Natural killer cell (primary cell): ENCODE data around the gene CPSF3. TPM values are rescaled to one million over a fixed set of nuclear protein-coding genes. Genes with fewer than 3 reads are reported as not detected.

Source experiments
- ATAC-seq, 3 donors: fragments of 150-1000 bp in 2 of 3; fragments of 200-7000 bp in 1 of 3; cut with Tn5 transposase; 1 replicate in 1 of 3; 2 replicates in 2 of 3; pipeline ENCODE4 v1.10.0; 2021; ENCODE audit warnings: mild to moderate bottlenecking in 2 of 3, moderate library complexity in 2 of 3
- DNase-seq, 2 donors: peaks; one replicate each; pipeline versions ENCODE4 v3.0.0 to v3.0.0-alpha.2; 2013 to 2021; ENCODE audit warnings: mixed read lengths in 1 of 2
- H3K27ac ChIP-seq: one replicate; pipeline ENCODE4 v1.5.1; 2013; ENCODE audit warnings: mild to moderate bottlenecking, low read length
- H3K27me3 ChIP-seq: one replicate; pipeline ENCODE4 v1.6.1; 2013; ENCODE audit warnings: low read length; ENCODE audit not compliant: control insufficient read depth, insufficient read depth
- H3K36me3 ChIP-seq: one replicate; pipeline ENCODE4 v1.6.1; 2013; ENCODE audit warnings: low read length; ENCODE audit not compliant: control insufficient read depth, insufficient read depth
- H3K4me1 ChIP-seq: one replicate; pipeline ENCODE4 v1.6.1; 2013; ENCODE audit warnings: low read length; ENCODE audit not compliant: control insufficient read depth, insufficient read depth
- H3K4me3 ChIP-seq: one replicate; pipeline ENCODE4 v1.5.1; 2013; ENCODE audit warnings: low read length
- H3K9me3 ChIP-seq: one replicate; pipeline ENCODE4 v1.6.1; 2013; ENCODE audit warnings: low read length; ENCODE audit not compliant: control insufficient read depth, insufficient read depth
- H3K27ac Mint-ChIP-seq, 2 donors: one replicate each; pipeline ENCODE4 v1.8.0; 2022; ENCODE audit warnings: mild to moderate bottlenecking in 2 of 2, mixed read lengths in 2 of 2, moderate library complexity in 1 of 2
- H3K27me3 Mint-ChIP-seq, 2 donors: one replicate each; pipeline ENCODE4 v1.8.0; 2022; ENCODE audit warnings: low read depth in 2 of 2, mixed read lengths in 2 of 2
- H3K36me3 Mint-ChIP-seq: one replicate; pipeline ENCODE4 v1.8.0; 2022; ENCODE audit warnings: mixed read lengths
- H3K4me1 Mint-ChIP-seq, 2 donors: one replicate each; pipeline ENCODE4 v1.8.0; 2022; ENCODE audit warnings: mixed read lengths in 2 of 2
- H3K4me3 Mint-ChIP-seq: one replicate; pipeline ENCODE4 v1.8.0; 2022; ENCODE audit warnings: mild to moderate bottlenecking, moderate library complexity, mixed read lengths
- H3K9me3 Mint-ChIP-seq, 2 donors: one replicate each; pipeline ENCODE4 v1.8.0; 2022; ENCODE audit warnings: mixed read lengths in 2 of 2
- WGBS: methylation state at CpG from one replicate; pipeline ENCODE4 v1.1.7; 2013; ENCODE audit warnings: missing lambda C conversion rate; ENCODE audit not compliant: insufficient coverage; 5-methylcytosine and 5-hydroxymethylcytosine counted together
- intact Hi-C: fragments of 100-400 bp; cut with micrococcal nuclease; formaldehyde crosslinking; loops from one replicate; pipeline ENCODE4 v1.14.2; 2022
- total RNA-seq, 4 donors: library from RNA; stranded (reverse); fragments of 120-200 nt in 1 of 4; gene quantifications; one replicate each; pipeline versions ENCODE4 v1.2.3 to v1.2.4, GENCODE V29; 2013 to 2022
- TF ChIP-seq, protein P1 (sequence below): fragments of 200-600 bp; IDR thresholded peaks from one replicate; pipeline ENCODE4 v1.8.0; 2022; ENCODE audit warnings: antibody characterized with exemption

Gene CPSF3
- total RNA-seq, 3 donors from 2014 or later (not counting 1 experiment from before 2014, with no cell fraction given), result 28.4 to 30.7 (median 28.7) TPM

GRCh38 chr2:9418746-9419145 is 4.7 kb upstream of the CPSF3 start:
- Histone ChIP-seq H3K4me3 (no peak overlapping the region), H3K4me1 (peaks cover 32% of the 10 kb centered on the region), H3K27ac (no peak overlapping the region), H3K9me3 (no peaks in the 10 kb centered on the region), H3K36me3 (peaks cover 6% of the 10 kb centered on the region), H3K27me3 (no peaks in the 10 kb centered on the region)
- H3K4me1 Mint-ChIP-seq, result peaks cover 65 to 67% of the 10 kb centered on the region in 2 donors
- DNase-seq, result no peak
- no peak overlapping the region for H3K27ac Mint-ChIP-seq
- TF ChIP-seq, protein P1, sequence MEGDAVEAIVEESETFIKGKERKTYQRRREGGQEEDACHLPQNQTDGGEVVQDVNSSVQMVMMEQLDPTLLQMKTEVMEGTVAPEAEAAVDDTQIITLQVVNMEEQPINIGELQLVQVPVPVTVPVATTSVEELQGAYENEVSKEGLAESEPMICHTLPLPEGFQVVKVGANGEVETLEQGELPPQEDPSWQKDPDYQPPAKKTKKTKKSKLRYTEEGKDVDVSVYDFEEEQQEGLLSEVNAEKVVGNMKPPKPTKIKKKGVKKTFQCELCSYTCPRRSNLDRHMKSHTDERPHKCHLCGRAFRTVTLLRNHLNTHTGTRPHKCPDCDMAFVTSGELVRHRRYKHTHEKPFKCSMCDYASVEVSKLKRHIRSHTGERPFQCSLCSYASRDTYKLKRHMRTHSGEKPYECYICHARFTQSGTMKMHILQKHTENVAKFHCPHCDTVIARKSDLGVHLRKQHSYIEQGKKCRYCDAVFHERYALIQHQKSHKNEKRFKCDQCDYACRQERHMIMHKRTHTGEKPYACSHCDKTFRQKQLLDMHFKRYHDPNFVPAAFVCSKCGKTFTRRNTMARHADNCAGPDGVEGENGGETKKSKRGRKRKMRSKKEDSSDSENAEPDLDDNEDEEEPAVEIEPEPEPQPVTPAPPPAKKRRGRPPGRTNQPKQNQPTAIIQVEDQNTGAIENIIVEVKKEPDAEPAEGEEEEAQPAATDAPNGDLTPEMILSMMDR, result no peak
- H3K9me3 Mint-ChIP-seq, result no peaks in the 10 kb centered on the region
- 94% methylated on average over 4 of the region's 4 CpGs for WGBS
- ATAC-seq, result no peak
- no peak overlapping the region for H3K4me3 Mint-ChIP-seq
- no peaks in the 10 kb centered on the region for H3K27me3 Mint-ChIP-seq
- intact Hi-C loops, result no loop called here
- H3K36me3 Mint-ChIP-seq, result no peaks in the 10 kb centered on the region

GRCh38 chr2:9419541-9419940 is 3.9 kb upstream of the CPSF3 start:
- peaks cover 6% of the 10 kb centered on the region for H3K36me3 ChIP-seq
- H3K9me3 ChIP-seq, result no peaks in the 10 kb centered on the region
- peaks cover 36% of the 10 kb centered on the region for H3K4me1 ChIP-seq
- ATAC-seq (no peak), DNase-seq (no peak)
- intact Hi-C loops, result no loop called here
- no peaks in the 10 kb centered on the region for H3K9me3 Mint-ChIP-seq
- H3K27me3 ChIP-seq, result no peaks in the 10 kb centered on the region
- no peak overlapping the region for H3K27ac Mint-ChIP-seq
- H3K4me3 Mint-ChIP-seq, result no peak overlapping the region
- WGBS, result 93% methylated on average over 2 of the region's 3 CpGs
- TF ChIP-seq, protein P1, result no peak
- H3K36me3 Mint-ChIP-seq, result no peaks in the 10 kb centered on the region
- no peaks in the 10 kb centered on the region for H3K27me3 Mint-ChIP-seq
- H3K27ac ChIP-seq, result no peak overlapping the region
- no peak overlapping the region for H3K4me3 ChIP-seq
- H3K4me1 Mint-ChIP-seq, result peaks cover 57 to 59% of the 10 kb centered on the region in 2 donors

DNA sequence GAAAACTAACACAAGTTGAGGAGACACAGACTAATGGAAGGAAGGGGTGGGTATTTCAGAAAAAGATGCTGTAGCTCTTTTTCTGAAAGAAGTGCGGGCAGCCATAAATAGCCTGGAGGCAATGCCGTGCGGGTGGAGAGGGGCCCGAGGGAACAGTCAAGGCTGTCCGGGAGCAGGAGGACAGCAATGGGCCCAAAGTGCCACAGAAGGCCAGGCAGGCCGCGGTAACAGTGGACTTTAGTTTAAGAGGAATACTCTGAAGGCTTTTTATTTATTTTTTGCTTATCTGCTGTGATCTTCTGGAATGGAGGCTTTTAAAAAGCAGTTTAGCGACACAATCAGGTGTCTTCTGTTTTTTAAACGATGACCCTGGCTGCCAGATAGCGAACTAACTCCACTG is 3.0 kb upstream of the CPSF3 start:
- H3K4me1 ChIP-seq, result peaks cover 37% of the 10 kb centered on the region
- H3K9me3 ChIP-seq, result no peaks in the 10 kb centered on the region
- intact Hi-C loops, result loop anchor here (10.0 kb wide), 2 partner anchors 54 to 134 kb away; partner anchors contain the start of genes ADAM17 and IAH1
- no peak overlapping the region for H3K27ac ChIP-seq
- H3K4me1 Mint-ChIP-seq, result peaks cover 52 to 56% of the 10 kb centered on the region in 2 donors
- peaks cover 6% of the 10 kb centered on the region for H3K36me3 ChIP-seq
- H3K27me3 ChIP-seq, result no peaks in the 10 kb centered on the region
- 97% methylated on average over 10 of the region's 10 CpGs for WGBS
- peak overlapping the region in 1 of 2 donors; percentile 20 for H3K27ac Mint-ChIP-seq
- H3K36me3 Mint-ChIP-seq, result no peaks in the 10 kb centered on the region
- H3K4me3 ChIP-seq, result no peak overlapping the region
- peak overlapping the region; percentile 43 for H3K4me3 Mint-ChIP-seq
- TF ChIP-seq, protein P1, result no peak
- H3K9me3 Mint-ChIP-seq, result no peaks in the 10 kb centered on the region
- ATAC-seq (no peak), DNase-seq (no peak)
- no peaks in the 10 kb centered on the region for H3K27me3 Mint-ChIP-seq
